DND-41 (cell line): ENCODE measurements around the gene POLA1.

ENCODE experiments used
- ATAC-seq: fragments of 200-7000 bp; cut with Tn5 transposase; 3 replicates; pipeline ENCODE4 v1.9.1; 2021; ENCODE audit warnings: low read depth; ENCODE audit not compliant: insufficient read depth
- DNase-seq: peaks from one replicate; pipeline ENCODE4 v3.0.0-alpha.2; 2020
- H2AFZ ChIP-seq: 2 replicates; pipeline ENCODE4 v1.6.0; 2012; ENCODE audit warnings: low read depth, low read length
- H3K27ac ChIP-seq: 2 replicates; pipeline ENCODE4 v1.5.1; 2012; ENCODE audit warnings: low read length, inconsistent platforms
- H3K27me3 ChIP-seq: fragments of 200-600 bp; sonication (generic); 2 replicates; pipeline ENCODE4 v1.6.0; 2012; ENCODE audit warnings: low read length, mild to moderate bottlenecking, inconsistent platforms; ENCODE audit not compliant: insufficient read depth, poor library complexity
- H3K36me3 ChIP-seq: 2 replicates; pipeline ENCODE4 v1.5.1; 2012; ENCODE audit warnings: low read length, inconsistent platforms; ENCODE audit not compliant: insufficient read depth
- H3K4me1 ChIP-seq: 2 replicates; pipeline ENCODE4 v1.5.1; 2012; ENCODE audit warnings: mild to moderate bottlenecking, low read length; ENCODE audit not compliant: insufficient read depth
- H3K4me2 ChIP-seq: 2 replicates; pipeline ENCODE4 v1.6.0; 2012; ENCODE audit warnings: mild to moderate bottlenecking, moderate library complexity, low read length, inconsistent platforms; ENCODE audit not compliant: insufficient read depth
- H3K4me3 ChIP-seq, 2 experiments: fragments of 200-600 bp in 1 of 2; shearing (Covaris generic) in 1 of 2; 2 replicates each; pipeline ENCODE4 v1.5.1; 2012 to 2016; ENCODE audit warnings: inconsistent platforms in 2 of 2, low read length in 2 of 2, mild to moderate bottlenecking in 2 of 2, low read depth in 1 of 2, moderate library complexity in 1 of 2
- H3K79me2 ChIP-seq: 2 replicates; pipeline ENCODE4 v1.6.0; 2012; ENCODE audit warnings: low read length, inconsistent platforms; ENCODE audit not compliant: insufficient read depth
- H3K9ac ChIP-seq: 2 replicates; pipeline ENCODE4 v1.6.0; 2012; ENCODE audit warnings: low read depth, mild to moderate bottlenecking, inconsistent platforms, low read length, moderate library complexity
- H3K9me3 ChIP-seq: 2 replicates; pipeline ENCODE4 v1.5.1; 2012; ENCODE audit warnings: low read length, moderate library complexity, mild to moderate bottlenecking, inconsistent platforms; ENCODE audit not compliant: insufficient read depth, severe bottlenecking
- H4K20me1 ChIP-seq: 2 replicates; pipeline ENCODE4 v1.6.0; 2012; ENCODE audit warnings: low read length; ENCODE audit not compliant: insufficient read depth
- EZH2 ChIP-seq: IDR thresholded peaks from 3 replicates; pipeline ENCODE4 v1.6.1; 2012; ENCODE audit warnings: borderline replicate concordance, low read depth, mild to moderate bottlenecking, moderate library complexity, low read length, inconsistent platforms; ENCODE audit not compliant: severe bottlenecking
- TF ChIP-seq, protein P1 (sequence below): IDR thresholded peaks from 2 replicates; pipeline ENCODE4 v1.5.1; 2012; ENCODE audit warnings: borderline replicate concordance, low read length, moderate library complexity, mild to moderate bottlenecking; ENCODE audit not compliant: poor library complexity, severe bottlenecking; ENCODE audit errors: extremely low read depth

POLA1 gene

DNA sequence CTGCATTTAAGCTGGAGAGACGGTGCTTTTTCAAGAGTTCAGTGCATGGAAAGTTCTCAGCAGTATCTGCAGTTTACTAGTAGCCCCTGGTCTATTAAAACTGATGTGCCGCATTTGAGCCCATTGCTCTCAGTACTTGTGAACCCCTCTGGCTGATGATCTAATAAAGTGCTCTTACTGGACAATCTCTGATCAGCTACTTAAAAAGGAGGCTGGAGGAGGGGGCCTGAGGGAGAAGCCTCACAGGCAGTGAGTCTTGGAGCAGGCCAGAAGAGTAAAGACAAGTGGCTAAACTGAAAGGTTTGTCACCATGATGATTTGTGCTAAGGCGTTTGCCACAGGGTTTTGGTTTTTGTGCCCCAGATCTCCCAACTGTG is 183.6 kb downstream of the POLA1 start:
- Histone ChIP-seq H4K20me1 (no peaks in the 10 kb centered on the region), H3K27me3 (no peaks in the 10 kb centered on the region), H3K79me2 (peaks cover 2% of the 10 kb centered on the region; the same call in 1 of the 2 replicates), H3K27ac (no peak overlapping the region), H3K9me3 (no peaks in the 10 kb centered on the region), H3K4me3 (no peak overlapping the region), H3K4me2 (no peak overlapping the region), H3K9ac (no peak overlapping the region), H3K4me1 (no peaks in the 10 kb centered on the region), H2AFZ (no peak overlapping the region), H3K36me3 (peaks cover 16% of the 10 kb centered on the region)
- ATAC-seq (no peak), DNase-seq (no peak)
- TF ChIP-seq, protein P1, sequence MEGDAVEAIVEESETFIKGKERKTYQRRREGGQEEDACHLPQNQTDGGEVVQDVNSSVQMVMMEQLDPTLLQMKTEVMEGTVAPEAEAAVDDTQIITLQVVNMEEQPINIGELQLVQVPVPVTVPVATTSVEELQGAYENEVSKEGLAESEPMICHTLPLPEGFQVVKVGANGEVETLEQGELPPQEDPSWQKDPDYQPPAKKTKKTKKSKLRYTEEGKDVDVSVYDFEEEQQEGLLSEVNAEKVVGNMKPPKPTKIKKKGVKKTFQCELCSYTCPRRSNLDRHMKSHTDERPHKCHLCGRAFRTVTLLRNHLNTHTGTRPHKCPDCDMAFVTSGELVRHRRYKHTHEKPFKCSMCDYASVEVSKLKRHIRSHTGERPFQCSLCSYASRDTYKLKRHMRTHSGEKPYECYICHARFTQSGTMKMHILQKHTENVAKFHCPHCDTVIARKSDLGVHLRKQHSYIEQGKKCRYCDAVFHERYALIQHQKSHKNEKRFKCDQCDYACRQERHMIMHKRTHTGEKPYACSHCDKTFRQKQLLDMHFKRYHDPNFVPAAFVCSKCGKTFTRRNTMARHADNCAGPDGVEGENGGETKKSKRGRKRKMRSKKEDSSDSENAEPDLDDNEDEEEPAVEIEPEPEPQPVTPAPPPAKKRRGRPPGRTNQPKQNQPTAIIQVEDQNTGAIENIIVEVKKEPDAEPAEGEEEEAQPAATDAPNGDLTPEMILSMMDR = no peak
- no peak for TF ChIP-seq EZH2

DNA sequence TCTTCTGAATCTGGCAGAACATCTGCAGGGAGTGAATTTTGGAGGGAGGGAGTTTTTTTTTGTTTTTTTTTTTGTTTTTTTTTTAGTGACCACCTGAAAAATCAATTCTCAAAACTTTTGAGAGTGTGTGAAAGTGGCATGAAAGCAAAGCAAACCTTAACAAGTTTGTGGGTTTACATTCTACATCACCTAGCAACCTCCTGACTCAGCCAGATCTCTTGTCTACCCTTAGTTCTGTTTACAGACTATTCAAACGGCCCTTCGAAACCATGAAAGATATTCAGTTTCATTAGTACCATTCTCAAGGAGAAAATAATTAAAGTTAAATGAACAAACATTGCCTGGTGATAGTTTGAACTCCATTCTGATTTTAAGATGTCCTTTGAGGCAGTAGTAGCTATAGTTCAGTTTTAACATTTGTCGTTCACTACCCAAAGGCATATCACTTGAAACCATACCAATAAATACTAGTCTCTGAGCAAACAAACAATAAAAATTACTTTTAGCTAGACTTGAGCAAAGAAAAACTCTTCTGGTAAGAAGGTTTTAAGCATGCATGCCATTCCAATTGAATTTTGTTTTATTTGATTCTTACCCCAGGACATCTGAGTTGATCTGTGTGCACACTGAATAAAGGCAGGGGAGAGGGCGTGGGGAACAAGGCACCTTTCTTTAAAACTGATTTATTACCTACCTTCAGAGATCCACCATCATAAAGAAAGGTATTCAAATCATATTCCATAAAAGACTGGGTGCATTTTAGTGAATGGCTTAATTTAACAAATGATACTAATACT is 184.3 kb downstream of the POLA1 start:
- no peaks in the 10 kb centered on the region for H4K20me1 ChIP-seq
- no peaks in the 10 kb centered on the region for H3K27me3 ChIP-seq
- DNase-seq (no peak), ATAC-seq (no peak)
- H2AFZ ChIP-seq = no peak overlapping the region
- H3K9me3 ChIP-seq = no peaks in the 10 kb centered on the region
- no peak overlapping the region for H3K9ac ChIP-seq
- no peak for TF ChIP-seq EZH2
- TF ChIP-seq, protein P1 = no peak
- H3K4me1 ChIP-seq = no peaks in the 10 kb centered on the region
- peaks cover 13% of the 10 kb centered on the region for H3K36me3 ChIP-seq
- no peak overlapping the region for H3K27ac ChIP-seq
- H3K4me3 ChIP-seq = no peak overlapping the region
- H3K4me2 ChIP-seq = no peak overlapping the region
- peaks cover 2% of the 10 kb centered on the region; the same call in 1 of the 2 replicates for H3K79me2 ChIP-seq

DNA sequence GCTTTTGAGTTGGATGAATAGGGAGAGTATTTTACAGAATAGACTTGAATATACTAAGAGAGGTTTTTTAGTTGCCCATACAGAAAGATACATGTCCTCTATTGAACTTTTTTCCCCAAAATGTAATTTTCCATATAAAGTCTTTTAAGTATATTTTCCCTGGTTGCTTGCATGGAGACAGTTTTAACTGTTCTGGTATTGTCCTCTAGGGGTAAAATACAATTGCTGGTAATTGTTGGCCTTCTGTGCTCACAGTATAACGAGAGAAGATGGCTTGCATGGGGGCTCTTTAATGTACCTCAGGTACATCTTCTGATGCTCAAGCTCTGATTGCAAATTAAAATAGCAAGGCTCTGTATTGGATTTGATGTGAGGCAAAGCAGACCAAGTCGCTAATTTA is 186.0 kb downstream of the POLA1 start:
- TF ChIP-seq, protein P1 = no peak
- no peak for TF ChIP-seq EZH2
- ATAC-seq (no peak), DNase-seq (no peak)
- Histone ChIP-seq H3K79me2 (peaks cover 2% of the 10 kb centered on the region; the same call in 1 of the 2 replicates), H3K4me1 (no peaks in the 10 kb centered on the region), H3K27ac (no peak overlapping the region), H3K4me2 (no peak overlapping the region), H3K9me3 (no peaks in the 10 kb centered on the region), H3K27me3 (no peaks in the 10 kb centered on the region), H2AFZ (no peak overlapping the region), H4K20me1 (no peaks in the 10 kb centered on the region), H3K4me3 (no peak overlapping the region), H3K9ac (no peak overlapping the region), H3K36me3 (peaks cover 8% of the 10 kb centered on the region)
